Activated naive CD4-positive, alpha-beta T cell treated with Interleukin-2 at 50 U/mL for 16 hours (primary cell): Measurements from ENCODE around the gene SIGLEC1.

Experiments used
- DNase-seq: peaks from one replicate; pipeline ENCODE4 v3.0.0-alpha.2; 2020

The SIGLEC1 gene

DNA sequence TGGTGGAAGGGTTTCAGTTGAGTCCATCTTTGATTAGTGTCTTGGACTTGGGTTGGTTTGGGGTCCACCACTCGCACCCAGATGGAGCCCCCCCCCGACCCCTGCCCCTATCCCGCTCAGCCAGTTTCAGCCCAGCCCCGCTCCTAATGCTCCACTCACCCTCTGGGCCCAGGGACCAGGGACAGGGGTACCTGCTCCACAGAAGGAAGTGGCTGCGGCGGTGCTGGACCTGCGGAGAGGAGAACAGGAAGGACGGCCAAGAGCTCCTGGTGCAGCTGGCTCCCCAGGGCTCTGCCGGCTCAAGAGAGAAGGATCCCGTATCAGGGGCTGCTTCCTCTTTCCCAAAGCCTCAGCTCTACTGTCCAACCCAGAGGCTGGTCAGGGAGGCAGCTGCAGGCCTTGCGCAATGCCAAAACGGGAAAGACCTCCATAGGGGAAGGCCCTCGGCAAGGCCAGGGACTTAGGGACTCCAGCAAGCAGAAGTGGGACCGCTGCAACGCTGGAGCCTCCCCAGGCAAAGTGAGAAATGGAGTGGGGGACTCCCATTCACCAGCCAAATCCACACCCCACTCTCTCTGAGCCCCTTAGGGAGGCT, at the start of gene SIGLEC1:
Gene SIGLEC1 (minus strand): TSS at position 322 of the 595 bp plus-strand sequence. CDS start 5,472 bp downstream, outside the sequence.
- no peak for DNase-seq

DNA sequence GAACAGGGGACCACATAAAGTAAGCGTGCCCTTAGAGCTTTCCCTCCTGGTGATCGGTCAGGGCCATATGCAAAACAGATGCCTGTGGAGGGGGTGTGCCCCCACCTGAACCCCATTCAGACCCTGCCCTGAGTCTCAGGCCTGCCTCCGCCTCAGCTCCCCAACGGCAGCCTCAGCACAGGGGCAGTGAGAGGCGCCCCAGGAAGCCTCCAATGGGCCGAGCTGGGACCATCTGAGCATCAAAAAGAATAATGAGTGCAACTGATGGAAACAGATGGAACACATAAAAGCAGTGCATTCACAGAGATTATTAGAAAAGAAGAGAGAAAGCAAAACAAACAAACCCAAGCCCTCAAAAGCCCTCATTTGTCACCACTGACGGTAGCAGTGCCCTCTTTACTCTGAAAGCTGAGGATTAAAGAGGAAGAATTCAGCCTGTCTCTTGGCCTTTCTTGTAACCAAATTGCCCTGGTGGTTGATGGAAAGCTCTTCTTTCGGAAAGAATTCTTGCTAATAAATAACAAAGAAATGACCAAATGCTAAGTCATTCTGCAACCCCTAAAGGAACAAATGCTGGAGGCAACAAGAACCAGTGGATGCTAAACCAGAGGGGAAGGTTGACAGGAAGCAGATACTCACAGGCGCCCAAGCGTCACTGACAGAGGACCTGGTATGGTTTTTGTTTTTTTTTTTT, 48.4 kb upstream of the SIGLEC1 start:
- DNase-seq, result no peak

DNA sequence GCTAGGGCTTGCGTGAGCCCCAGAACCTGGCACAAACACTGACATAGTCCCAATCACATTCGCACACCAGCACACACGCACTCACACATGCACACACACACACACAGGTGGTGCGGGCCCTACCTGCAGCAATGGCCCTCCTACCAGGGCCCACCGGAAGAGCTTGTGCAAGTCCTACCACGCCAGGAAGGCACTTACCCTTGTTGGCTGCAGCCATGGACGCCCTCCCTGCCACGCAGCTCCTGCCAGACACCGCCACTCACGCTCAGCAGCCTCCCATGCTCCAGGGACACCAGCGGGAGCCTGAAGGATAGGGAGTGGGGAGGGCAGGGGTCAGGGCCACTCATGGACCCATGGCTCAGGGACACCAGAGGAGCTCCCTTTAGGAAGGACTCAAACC, 47.5 kb upstream of the SIGLEC1 start:
- no peak for DNase-seq

DNA sequence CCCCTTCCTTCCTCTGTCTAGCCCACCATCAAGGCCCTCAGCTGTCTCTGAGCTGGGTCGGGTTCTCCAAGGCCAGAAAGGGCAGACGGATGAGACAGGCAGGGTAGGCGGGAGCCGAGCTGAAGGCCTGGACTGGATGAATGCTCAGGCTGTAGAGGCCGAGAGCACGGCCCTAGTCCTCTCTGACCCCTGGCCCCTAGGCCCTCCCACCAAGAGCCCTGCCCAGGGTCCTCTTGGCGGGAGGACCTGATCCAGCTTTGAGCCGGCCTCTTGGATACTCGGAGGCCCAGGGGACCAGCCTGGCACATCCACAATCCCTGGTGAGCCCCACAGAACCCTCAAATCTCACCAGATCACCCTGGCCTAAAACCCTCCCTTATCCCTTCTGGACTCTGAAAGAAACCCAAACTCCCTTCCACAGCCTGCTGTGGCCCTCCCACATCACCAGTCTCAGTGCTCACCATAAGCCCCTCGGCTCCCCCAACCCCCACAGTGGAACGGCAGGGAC, 47.0 kb upstream of the SIGLEC1 start:
- no peak for DNase-seq

DNA sequence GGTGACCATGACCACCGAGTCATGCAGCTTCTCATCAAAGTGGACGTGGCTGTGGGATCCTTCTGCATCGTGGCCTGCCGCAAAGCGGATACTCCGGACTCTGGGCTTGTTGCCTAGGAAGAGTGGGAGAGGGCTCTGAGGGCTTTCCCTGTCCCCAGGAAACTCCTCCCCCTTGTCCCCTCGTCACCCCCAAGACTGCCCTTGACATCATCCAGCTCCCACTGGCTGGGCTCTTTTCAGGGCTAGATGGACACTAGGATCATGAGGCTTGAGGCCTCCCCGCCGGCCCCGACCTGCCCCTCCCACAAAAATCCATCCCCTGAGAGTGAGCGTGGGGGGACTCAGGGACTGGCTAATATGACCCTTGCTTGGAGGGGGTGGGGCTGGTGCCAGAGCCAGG, 46.2 kb upstream of the SIGLEC1 start:
- DNase-seq, result no peak

DNA sequence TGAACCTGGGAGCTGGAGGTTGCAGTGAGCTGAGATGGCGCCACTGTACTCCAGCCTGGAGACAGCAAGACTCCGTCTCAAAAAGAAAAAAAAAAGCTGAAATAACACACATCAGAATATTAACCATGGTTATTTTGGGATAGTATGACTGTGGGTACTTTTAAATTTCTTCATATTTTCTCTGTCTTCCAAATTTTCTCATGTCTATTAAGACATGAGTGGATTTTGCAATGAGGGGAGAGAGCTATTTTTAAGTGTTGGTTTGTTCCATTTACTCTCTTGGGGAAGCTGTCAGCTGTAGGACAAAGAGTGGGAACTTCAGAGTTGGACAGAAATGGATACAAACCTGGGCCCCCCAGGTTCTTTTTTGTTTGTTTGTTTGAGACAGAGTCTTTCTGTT, 44.9 kb upstream of the SIGLEC1 start:
- no peak for DNase-seq

DNA sequence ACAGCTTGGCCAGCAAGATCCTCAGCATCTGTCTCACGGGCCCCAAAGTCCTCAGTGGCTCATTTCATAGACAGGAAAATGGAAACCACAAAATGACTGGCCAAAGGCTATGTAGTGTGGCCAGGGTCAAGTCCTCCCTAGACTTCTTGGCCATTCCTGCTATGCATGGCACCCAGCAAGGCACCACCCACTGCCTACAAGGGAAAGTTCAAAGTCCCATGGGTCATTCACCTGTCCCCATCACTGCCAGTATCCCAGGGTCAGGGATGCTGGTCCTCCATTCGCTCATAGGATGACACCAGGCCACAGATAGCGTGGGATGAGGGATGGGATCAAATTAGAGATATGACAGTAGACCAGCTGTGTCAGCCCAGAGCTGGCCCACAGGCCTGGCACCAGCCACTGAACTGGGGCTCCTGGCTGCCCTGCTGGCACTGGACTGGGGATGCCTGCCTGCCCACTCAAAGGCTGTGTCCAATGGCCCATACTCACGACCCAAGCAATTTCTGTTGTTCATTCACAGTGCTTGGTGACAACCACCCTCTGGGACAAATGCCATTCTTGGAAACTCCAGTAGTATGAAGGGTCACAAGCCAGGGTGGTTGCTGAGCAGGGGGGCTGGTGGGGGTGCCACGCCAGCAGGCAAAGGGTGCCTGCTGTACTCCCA, 43.5 kb upstream of the SIGLEC1 start:
- DNase-seq, result no peak

DNA sequence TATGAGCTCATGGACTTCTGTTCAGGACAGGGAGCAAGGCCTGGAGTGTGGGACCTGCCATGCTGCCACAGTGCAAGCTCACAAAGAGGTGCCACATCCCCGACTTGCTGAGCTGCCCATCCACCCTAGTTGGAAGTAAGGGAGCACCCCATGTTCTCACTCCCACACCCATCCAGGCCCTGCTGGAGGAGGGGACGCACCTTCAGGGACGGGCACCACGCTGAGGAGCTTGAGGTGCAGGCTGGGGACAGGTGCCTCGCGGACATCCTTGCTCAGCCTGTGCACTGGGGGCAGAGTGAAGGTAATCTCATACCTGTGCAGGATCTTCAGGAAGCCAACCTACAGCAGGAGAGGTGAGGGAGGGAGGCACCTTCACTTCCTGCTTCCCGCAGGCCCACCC, 42.9 kb upstream of the SIGLEC1 start:
- DNase-seq, result no peak

DNA sequence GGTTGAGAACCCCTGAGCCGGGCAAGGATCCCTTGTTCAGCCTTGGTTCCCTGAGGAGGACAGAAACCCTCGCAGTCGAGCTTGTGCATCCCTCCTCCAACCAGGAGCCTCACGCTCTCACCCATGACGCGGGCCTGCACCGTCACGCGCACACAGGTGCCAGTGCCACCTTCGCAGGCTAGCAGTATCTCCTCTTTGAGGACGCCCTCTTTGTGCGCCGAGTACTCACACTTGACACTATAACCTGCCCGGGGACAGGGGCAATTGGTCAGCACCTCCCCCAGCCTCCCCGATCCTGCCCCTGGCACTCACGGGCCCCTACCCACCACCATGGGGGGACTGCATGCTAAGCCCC, 41.9 kb upstream of the SIGLEC1 start:
- no peak for DNase-seq

DNA sequence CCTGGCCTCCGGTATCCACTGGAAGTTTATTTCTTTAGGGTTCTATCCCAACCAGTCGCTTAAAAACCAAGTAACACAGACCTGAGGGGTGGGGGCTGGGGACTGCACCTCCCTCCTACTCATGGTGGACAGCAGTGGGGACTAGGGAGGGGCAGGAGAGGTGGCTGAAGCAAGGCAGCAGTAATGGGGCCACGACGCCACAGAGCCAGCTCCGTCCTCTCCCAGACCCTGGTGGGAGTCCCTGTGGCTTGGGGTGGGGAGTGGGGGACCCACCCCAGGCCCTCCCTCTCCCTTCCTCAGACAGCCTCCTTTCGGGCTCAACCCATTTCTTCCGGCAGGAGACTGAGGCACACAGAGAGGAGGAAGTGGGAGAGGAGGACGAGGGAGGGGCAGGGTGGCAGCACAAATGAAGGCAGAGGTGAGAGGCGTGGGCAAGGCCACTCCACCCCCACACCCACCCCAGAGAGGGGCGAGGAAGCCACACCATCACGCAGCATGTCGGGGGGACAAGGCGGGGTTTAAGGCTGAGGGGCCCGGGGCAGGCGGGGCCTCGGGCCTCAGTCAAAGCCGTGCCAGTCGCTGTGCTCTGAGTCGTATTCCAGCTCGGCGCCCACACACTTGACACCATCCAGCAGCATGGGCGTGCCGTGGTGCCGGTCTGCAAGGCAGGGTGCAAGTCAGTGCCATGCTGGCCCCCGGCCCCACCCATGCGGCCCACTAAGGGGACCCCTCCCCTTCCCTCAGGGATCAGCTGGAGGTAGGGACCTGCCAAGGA, 41.3 kb upstream of the SIGLEC1 start:
- no peak for DNase-seq

DNA sequence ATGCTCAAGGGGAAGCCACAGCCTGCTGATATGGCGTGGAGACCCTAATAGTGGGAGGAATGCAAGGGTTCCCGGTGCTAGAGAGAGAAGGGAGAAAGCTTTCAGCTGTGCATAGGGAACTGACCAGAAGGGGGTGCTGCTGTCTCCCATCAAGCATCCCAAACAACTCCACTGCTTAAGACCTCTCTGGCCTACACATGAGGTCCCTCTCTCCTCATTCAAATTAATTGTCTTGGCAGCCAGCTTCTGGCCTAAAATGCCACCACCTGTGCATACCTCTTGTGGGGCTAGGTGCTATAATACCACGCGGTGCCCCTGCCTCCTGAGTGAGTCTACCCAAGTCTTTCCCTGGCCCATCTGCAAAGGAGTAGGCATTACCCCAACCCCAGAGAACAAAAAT, 40.7 kb upstream of the SIGLEC1 start:
- DNase-seq, result peak; percentile 61

DNA sequence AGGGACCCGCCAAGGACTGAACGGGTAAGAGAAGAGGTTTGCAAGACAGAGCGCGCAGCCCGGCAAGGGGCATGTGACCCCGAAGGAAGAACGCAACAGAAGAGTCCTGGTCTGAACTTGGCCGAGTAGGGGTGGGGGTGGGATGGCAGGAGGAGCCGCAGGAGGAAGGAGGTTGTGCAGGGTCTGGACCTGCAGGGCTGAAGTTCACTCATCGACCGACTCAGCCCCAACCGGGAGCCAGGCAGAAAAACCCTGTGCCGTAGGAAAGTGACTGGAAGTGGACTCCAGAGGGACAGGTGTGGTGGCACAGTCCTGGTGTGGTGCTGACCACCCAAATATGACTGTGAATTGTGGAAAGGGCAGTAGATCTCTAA, 40.0 kb upstream of the SIGLEC1 start:
- DNase-seq, result no peak

DNA sequence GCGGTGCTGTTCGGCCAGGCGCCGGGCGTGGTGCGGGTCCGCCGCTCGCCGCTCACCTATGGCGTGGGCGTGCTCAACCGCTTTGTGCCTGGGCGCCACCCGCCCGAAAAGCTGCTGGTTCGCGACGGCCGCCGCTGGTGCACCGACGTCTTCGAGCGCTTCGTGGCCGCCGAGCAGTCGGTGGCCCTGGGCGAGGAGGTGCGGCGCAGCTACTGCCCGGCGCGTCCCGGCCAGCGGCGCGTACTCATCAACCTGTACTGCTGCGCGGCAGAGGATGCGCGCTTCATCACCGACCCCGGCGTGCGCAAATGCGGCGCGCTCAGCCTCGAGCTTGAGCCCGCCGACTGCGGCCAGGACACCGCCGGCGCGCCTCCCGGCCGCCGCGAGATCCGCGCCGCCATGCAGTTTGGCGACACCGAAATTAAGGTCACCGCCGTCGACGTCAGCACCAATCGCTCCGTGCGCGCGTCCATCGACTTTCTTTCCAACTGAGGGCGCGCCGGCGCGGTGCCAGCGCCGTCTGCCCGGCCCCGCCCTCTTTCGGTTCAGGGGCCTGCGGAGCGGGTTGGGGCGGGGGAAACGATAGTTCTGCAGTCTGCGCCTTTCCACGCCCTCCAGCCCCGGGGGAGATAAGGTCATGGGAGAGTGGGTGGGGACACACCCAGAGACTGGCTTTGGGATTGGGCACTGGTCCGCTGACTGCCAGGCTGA, 39.4 kb upstream of the SIGLEC1 start:
- peak; percentile 68 for DNase-seq

DNA sequence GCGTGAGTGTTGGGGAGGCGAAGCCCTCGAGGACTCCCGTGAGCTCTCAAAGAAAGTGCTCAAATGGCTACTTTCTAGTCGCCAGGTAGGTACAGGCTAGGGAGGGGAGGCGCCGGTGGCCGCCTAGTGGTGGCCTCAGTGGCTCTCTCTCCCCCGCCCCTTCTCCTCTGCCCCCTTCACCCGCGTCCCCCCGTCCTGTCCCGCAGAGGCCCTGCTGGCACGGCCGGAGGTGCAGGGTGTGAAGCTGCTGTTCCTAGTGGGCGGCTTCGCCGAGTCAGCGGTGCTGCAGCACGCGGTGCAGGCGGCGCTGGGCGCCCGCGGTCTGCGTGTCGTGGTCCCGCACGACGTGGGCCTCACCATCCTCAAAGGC, 38.9 kb upstream of the SIGLEC1 start:
- DNase-seq, result no peak

DNA sequence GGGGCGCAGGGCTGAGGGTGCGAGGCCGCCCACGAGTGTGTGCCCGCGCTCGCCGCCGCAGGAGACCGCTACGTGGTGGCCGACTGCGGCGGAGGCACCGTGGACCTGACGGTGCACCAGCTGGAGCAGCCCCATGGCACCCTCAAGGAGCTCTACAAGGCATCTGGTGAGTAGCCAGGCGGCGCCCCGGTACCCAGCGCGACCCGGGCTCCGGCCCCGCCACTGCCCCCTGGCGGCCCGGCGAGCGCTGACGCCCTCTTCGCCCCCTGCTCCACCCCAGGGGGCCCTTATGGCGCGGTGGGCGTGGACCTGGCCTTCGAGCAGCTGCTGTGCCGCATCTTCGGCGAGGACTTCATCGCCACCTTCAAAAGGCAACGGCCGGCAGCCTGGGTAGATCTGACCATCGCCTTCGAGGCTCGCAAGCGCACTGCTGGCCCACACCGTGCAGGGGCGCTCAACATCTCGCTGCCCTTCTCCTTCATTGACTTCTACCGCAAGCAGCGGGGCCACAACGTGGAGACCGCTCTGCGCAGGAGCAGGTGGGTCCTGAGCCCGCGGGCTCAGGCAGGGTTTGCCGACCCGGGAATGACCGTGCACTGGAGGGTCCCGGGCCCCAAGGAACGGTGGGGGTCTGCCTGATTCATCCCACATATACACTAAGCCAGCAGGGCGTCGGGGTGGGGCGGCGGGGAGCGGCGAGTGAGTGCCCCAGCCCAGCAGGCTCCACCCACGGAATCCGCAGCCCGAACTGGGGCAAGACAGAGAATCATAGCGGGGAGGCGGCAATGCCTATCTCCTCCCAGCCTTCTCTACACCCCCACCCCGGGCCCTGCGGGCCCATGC, 37.5 kb upstream of the SIGLEC1 start:
- peak; percentile 36 for DNase-seq

DNA sequence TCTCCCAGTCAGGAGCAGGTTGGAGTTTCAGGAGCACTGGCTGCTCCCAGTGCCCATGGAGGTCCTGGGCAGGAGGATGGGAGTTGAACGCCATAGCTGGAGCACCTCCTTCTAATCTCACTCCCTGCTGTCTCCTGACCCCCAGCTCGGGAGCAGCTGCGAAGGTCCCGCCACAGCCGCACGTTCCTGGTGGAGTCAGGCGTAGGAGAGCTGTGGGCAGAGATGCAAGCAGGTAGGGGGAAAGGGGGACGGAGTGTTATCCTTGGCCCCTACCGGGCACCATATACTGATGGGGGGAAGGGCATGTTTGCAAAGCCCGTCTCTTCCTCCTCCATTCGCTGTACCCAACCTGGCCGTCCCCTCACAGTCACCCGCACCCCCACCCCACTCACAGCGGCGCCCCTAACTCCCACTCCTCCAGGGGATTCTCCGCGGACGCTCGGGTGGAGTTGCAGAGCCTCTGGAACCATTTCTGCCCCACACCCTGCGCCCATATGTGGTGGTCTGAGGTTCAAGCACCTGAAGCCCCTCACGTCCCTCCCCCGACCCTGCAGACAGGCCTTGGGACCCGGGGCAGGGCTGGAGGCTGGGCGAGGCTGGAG, 36.8 kb upstream of the SIGLEC1 start:
- no peak for DNase-seq

DNA sequence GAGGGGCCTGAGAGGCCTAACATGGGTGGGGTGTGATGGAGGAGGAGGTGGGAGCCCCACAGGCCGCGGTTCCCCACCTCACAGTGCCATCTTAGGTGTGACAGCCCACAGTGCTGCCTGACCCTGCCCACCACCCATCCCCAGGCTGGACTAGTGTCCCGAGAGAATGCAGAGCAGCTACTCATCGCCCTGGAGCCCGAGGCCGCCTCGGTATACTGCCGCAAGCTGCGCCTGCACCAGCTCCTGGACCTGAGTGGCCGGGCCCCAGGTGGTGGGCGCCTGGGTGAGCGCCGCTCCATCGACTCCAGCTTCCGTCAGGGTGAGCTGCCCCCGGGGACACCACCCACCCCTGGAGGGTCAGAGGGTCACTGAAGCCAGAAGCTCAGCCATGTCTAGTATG, 35.7 kb upstream of the SIGLEC1 start:
- no peak for DNase-seq

DNA sequence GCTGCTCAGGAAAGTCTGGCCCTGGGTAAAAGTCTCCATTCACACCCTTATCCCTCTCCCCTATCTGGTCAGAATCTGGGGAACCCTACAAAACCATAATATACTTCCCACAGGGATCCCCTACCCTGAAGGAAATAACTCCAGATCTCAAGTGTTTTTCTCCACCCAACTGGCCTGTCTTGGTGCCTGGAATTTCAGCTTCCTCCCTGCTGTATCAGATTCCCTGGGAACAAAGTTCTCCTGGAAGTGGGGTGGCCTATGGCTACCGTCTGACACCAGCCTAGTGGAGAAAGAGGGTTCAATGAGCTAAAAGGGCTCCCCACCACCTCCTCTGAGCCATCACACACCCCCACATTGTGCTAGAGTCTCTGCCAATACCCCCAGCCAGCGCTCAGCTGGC, 35.1 kb upstream of the SIGLEC1 start:
- DNase-seq, result no peak

DNA sequence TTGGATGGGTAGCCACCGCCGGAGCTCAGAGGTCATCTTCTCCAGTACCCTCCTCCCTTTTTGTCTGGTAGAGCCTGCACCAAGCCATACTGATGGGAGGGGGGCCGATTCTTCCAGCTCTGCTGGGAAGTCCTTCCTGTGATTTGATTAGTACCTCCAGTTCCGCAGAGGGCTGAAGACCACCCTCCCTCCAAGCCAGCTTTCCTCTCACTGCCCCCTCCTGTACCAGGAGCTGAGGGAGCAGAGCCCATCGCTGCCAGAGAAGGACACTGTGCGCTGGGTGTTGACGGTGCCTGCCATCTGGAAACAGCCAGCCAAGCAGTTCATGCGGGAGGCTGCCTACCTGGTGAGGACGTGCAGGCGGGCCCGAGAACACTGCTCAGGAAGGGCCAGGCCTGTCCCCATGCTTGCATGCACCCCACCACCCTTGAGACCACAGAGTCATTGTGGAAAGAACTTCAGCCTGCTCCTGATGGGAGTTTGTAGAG, 33.3 kb upstream of the SIGLEC1 start:
- DNase-seq, result no peak

DNA sequence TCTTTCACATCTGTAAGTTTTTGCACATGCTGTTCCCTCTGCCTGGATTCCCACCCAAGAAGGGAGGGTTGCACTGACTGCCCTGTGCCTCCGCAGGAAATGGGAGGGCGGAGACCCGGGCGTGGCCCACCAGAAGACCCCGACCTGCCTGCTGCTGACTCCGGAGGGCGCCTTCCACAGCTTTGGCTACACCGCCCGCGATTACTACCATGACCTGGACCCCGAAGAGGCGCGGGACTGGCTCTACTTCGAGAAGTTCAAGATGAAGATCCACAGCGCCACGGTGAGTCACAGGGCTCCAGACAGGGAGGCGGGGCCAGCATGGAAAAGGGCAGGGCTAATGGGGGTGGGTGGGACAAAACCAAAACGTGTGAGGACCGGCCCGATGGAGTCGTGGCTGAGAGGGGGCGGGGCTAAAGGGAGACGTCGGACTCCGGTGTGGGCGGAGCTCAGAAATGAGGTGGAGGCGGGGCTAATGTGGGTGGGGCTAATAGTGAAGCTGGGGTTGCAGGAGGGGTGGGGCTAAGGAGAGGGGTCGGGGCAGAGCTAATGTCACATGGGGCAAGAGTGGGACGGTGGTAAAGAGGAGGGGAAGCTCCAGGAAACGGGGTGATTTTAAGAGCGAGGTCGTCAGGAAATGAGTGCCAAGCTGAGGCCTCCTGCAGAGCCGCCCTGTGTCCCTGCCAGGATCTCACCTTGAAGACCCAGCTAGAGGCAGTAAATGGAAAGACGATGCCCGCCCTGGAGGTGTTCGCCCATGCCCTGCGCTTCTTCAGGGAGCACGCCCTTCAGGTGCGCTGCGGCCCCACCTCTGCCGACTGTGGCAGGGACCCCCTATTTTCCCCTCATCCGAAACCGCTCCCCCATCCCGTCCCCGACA, 32.6 kb upstream of the SIGLEC1 start:
- DNase-seq, result peak; percentile 75
